Left ventricle myocardium superior (tissue), 1 donor: ENCODE results near the gene PRIMPOL. TPM values are rescaled to one million over a fixed set of nuclear protein-coding genes. Genes with fewer than 3 reads are reported as not detected.
"Not testable (repeated sequence)": the region's sequence is repeated elsewhere in the genome, so short reads cannot be mapped to it uniquely, and the experiment has no call there.

ENCODE experiments used
- ATAC-seq: fragments of 200-7000 bp; cut with Tn5 transposase; one replicate; pipeline ENCODE4 v1.9.1; 2020; ENCODE audit warnings: mild to moderate bottlenecking, moderate library complexity
- DNase-seq: peaks from one replicate; pipeline ENCODE4 v3.0.0-alpha.2; 2020
- intact Hi-C: fragments of 100-400 bp; cut with micrococcal nuclease; formaldehyde crosslinking; loops from one replicate; pipeline ENCODE4 v1.11.0; 2022
- long read RNA-seq: library from polyadenylated mRNA; unstranded; transcript quantifications from one replicate; pipeline ENCODE4 v2.0.0, GENCODE V29; 2021
- total RNA-seq: library from RNA; stranded (reverse); fragmentation: NEBNext Ultra II Directional; extraction: Animal tissue kit (Norgen Biotek cat#: 25700); gene quantifications from one replicate; pipeline ENCODE4 v1.2.1, GENCODE V29; 2021
- donor health status: DM: no; HTN: yes; CAD: no; lungs with severe emphysema.

The PRIMPOL gene, protein sequence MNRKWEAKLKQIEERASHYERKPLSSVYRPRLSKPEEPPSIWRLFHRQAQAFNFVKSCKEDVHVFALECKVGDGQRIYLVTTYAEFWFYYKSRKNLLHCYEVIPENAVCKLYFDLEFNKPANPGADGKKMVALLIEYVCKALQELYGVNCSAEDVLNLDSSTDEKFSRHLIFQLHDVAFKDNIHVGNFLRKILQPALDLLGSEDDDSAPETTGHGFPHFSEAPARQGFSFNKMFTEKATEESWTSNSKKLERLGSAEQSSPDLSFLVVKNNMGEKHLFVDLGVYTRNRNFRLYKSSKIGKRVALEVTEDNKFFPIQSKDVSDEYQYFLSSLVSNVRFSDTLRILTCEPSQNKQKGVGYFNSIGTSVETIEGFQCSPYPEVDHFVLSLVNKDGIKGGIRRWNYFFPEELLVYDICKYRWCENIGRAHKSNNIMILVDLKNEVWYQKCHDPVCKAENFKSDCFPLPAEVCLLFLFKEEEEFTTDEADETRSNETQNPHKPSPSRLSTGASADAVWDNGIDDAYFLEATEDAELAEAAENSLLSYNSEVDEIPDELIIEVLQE
- 11.4 TPM for total RNA-seq
- long read RNA-seq, partial matches to known transcripts: 0 of 15 reads
- long read RNA-seq, other reads (novel, unspliced or antisense): 9 of 15 reads

GRCh38 chr4:184649026-184649970 is at the start of gene PRIMPOL, which contains the start of gene CASP3:
Gene PRIMPOL, plus strand, starts transcription at chr4:184649738. Its CDS starts 7,403 bp downstream, at chr4:184657141.
Gene CASP3, minus strand, starts transcription at chr4:184649447. Its CDS starts 10,994 bp downstream, at chr4:184638453.
- DNase-seq (peak; percentile 99), ATAC-seq (peak; percentile 96)
- intact Hi-C loops: no loop called here

DNA sequence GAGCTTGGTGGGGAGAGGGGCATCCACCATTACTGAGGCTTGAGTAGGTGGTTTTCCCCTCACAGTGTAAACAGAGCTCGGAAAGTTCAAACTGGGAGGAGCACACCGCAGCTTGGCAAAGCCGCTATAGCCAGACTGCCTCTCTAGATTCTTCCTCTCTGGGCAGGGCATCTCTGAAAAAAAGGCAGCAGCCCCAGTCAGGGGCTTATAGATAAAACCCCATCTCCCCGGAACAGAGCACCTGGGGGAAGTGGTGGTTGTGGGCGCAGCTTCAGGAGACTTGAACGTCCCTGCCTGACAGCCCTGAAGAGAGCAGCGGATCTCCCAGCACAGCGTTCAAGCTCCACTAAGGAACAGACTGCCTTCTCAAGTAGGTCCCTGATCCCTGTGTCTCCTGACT is 48.6 kb upstream of the PRIMPOL start:
- ATAC-seq, intact Hi-C loops, DNase-seq: not testable (repeated sequence)

- ATAC-seq, DNase-seq, intact Hi-C loops: not testable (repeated sequence)
These were observed 46.7 kb upstream of the PRIMPOL start for GRCh38 chr4:184602857-184603256.

DNA sequence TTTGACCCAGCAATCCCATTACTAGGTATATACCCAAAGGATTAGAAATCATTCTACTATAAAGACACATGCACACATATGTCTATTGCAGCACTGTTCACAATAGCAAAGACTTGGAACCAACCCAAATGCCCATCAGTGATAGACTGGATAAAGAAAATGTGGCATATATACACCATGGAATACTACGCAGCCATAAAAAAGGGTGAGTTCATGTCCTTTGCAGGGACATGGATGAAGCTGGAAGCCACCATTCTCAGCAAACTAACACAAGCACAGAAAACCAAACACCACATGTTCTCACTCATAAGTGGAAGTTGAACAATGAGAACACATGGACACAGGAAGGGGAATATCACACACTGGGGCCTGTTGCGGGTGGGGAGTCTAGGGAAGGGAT is 42.1 kb upstream of the PRIMPOL start:
- DNase-seq, ATAC-seq, intact Hi-C loops: not testable (repeated sequence)

DNA sequence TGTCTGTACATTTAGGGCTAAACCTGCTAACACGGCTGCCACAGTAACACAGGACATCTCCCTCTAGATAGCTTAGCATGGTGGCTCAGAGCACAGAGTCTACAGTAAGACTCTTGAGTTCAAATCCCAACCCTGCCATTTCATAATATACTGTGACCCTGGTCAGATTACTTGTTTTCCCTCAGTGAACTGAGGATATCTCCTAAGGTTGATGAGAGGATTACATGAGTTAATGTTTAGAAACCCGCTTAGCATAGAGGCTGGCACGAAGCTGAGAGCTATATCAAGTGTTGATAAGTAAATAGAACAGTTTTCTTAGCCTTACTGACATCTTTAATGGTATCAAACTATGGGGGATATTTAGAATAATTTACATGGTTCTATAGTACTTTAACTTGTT is 37.5 kb upstream of the PRIMPOL start:
- intact Hi-C loops: no loop called here
- no peak for DNase-seq
- ATAC-seq: no peak

DNA sequence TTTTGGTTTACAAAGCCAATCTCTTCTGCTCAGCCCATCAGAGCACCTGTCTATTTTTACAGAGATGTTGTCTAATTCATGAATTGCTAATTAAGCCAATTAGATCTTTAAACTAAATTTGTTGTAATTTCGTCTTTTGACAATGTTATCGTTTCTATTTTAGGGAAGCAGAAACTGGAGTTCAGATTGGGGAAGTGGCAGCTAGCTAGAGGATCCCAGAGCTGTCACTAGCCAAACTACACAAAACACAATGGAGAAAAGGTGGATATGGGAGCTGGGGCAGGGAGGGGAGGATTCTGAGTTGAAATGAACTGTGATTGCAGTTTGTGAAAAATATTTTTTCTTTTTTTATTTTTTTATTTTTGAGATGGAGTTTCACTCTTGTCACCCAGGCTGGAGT is 36.1 kb upstream of the PRIMPOL start:
- intact Hi-C loops: no loop called here
- no peak for DNase-seq
- no peak for ATAC-seq

DNA sequence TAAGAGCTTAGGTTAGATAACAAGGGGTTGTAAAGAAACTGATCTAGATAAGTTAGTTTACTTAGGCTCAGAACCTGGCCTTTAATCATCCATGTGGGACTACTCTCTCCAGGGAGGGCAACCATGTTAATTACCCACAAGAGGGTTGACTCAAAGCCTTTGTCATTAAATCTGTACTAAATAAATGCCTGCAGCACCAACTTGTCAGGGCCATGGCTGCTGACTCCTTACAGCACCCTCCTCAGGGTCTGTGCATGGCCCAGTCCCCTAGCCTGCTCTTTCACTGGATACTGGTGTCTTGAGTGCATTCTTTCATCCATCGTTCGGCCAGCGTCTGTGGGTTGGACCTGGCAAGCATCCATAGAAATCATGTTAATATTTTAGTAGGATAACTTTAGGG is 35.0 kb upstream of the PRIMPOL start:
- intact Hi-C loops: no loop called here
- DNase-seq (no peak), ATAC-seq (no peak)

DNA sequence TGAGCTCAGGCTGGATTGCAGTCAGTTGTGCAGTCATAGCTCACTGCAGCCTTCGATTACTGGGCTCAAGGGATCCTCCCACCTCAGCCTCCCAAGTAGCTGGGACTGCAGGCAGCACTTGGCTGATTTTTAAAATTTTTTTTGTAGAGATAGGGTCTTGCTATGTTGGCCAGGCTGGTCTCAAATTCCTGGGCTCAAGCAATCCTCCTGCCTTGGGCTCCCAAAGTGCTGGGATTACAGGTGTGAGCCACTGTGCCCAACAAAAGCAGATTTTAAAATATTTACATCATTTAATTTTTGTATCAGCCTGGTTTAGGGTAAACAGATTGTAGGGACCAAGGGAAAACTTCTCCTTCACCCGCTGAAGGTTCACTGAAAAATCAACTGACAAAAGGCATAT is 33.4 kb upstream of the PRIMPOL start:
- intact Hi-C loops, DNase-seq, ATAC-seq: not testable (repeated sequence)

DNA sequence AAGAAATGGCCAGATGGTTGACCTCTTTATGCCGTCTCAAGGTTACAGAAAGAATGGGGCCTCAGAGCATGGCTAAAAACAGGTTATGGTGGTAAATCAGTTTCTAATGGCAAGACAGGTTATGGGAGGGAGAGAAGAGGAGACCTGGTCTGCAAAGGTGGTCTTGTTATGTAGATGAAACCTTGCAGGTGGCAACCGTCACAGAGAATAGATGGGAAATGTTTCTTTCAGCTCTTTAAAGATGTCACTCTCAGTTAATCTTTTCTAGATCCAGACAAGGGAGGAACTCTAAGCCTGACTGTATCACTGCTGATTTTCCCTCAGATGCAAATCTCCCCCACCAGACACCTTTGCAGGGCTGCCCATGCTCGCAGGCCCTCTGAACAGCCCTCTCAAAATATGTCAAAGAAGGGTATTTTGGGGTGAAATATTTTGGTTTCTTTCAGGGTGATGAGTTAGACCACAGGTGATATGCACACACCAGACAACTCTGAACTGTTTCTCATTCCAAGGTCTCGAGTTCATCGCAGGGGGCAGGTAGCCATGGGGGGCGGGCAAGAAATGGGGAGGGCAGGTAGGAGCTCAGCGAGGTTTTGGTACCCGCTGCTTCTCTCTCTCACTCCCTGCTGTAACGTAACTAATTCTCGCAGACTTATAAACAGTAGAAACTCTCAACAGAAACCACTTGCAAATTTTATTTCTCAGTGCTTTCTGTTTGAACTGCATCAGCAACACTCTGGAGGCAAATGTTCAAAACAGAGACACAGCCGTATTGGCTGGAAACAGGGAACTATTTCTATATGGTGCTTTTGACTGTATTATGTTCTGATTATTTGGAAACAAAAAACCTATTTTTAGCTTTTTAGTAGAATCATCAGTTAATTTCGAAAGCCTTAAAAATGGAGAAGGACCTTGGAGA is 32.6 kb upstream of the PRIMPOL start:
- ATAC-seq: no peak
- intact Hi-C loops: no loop called here
- no peak for DNase-seq

DNA sequence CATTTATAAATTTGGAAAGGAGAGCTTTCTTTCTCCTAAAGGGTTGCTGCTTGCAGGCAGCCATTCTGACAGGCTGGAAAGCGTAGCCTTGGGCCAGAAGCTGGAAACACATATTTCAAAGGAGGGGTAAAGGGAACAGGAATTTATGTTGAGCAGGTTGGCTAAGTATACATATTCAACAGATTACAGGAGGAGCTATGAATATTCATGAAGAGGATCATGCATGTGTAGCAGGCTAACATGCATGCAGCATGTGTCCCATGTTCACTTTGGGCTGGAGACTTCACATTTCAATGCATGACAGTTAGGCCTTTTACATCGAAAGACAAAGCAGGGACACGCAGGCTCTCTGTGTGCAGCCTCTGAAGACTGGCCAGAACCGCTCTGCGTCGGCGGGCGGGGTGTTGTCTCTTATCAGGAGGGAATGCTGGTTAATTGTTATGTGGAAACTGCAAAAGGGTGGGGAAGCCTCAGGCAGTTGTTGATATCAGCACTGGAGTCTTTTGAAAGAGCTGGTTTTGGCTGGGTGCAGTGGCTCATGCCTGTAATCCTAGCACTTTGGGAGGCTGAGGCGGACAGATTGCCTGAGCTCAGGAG is 31.8 kb upstream of the PRIMPOL start:
- intact Hi-C loops: no loop called here
- DNase-seq (no peak), ATAC-seq (peak; percentile 41)

- ATAC-seq (no peak), DNase-seq (no peak)
- intact Hi-C loops: no loop called here
These were observed 29.2 kb upstream of the PRIMPOL start for GRCh38 chr4:184620212-184620867.

DNA sequence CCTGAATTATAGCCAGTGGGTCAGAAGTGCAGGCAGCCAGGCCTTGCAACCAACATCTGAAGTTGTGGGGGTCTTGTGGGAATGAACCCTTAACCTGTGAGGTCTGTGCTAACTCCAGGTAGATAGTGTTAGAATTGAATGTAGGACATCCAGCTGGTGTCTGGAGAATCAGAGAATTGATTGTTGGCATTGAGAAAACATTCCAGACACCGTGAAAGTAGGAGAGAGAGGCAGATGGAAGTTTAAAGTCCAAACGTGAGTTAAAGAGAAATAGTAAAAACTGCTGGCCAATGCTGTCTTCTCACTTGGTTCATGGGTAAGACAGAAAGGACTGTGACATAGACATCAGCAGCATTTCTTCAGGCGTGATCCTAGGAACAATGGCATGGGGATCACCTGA is 28.0 kb upstream of the PRIMPOL start:
- intact Hi-C loops: no loop called here
- ATAC-seq: no peak
- no peak for DNase-seq

DNA sequence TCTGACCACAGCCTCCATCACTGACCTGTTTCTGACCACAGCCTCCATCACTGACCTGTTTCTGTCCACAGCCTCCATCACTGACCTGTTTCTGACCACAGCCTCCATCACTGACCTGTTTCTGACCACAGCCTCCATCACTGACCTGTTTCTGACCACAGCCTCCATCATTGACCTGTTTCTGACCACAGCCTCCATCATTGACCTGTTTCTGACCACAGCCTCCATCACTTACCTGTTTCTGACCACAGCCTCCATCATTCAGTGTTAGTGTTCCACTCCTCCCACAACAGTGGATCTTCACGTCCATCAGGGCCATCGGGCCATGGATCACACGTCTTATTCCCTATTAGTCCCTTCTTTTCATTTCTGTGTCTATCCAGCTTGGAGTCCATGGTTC is 25.0 kb upstream of the PRIMPOL start:
- intact Hi-C loops, DNase-seq, ATAC-seq: not testable (repeated sequence)

GRCh38 chr4:184624972-184625554 is 24.5 kb upstream of the PRIMPOL start:
- DNase-seq (no peak), ATAC-seq (no peak)
- intact Hi-C loops: no loop called here

- DNase-seq, intact Hi-C loops, ATAC-seq: not testable (repeated sequence)
These were observed 23.5 kb upstream of the PRIMPOL start for GRCh38 chr4:184625783-184626596.

DNA sequence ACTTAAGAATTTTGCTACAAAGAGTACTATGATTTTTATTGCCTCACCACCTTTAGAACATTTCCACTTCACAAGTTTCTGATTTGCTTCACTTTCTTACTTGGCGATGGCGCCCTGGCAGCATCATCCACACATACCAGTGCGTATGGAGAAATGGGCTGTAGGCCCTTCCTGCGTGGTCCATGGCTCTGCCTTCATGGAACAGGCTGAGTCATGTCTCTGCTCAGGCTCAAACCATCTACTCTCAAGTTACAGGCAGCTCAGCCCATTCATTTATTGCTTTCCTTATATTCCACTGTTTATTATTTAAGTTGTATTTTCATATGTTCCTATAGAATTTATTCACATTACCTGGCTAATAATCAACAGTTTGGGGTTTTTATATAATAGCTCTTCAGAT is 21.4 kb upstream of the PRIMPOL start:
- DNase-seq (no peak), ATAC-seq (no peak)
- intact Hi-C loops: no loop called here
